IMR-90 (cell line): ENCODE measurements around the gene PSMA4. TPM values are rescaled to one million over a fixed set of nuclear protein-coding genes. Genes with fewer than 3 reads are reported as not detected.

Source experiments
- ATAC-seq: fragments of 200-7000 bp; cut with Tn5 transposase; 2 replicates; pipeline ENCODE4 v1.9.1; 2020; ENCODE audit warnings: low read depth, mild to moderate bottlenecking, moderate library complexity
- BruUV-seq: library from RNA; stranded (reverse); fragments of 400-500 nt; replicated peaks from 2 replicates; lab custom pipeline; 2021; lab: Mats Ljungman, UMichigan
- CTCF ChIA-PET: fragments of 300-600 bp; formaldehyde crosslinking; extraction: SDS; loops from one replicate; lab custom pipeline; 2021; ENCODE audit warnings: antibody characterized with exemption; lab: Yijun Ruan, JAX
- POLR2A ChIA-PET: fragments of 300-600 bp; sonication (Branson Sonifier 250); formaldehyde crosslinking; loops from one replicate; lab custom pipeline; 2022; ENCODE audit warnings: antibody characterized with exemption; ENCODE audit not compliant: unreplicated experiment; lab: Charles Lee
- DNase-seq: peaks from one replicate; pipeline ENCODE4 v3.0.0; 2013
- H2AFZ ChIP-seq: replicated peaks from 2 replicates; pipeline ENCODE3; 2013; ENCODE audit warnings: low read length, mild to moderate bottlenecking; ENCODE audit not compliant: poor library complexity
- H2AK5ac ChIP-seq: 2 replicates; pipeline ENCODE4 v1.6.1; 2013; ENCODE audit warnings: low read depth, low read length, inconsistent platforms
- H2AK9ac ChIP-seq: replicated peaks from 2 replicates; pipeline ENCODE3; 2013; ENCODE audit warnings: mild to moderate bottlenecking, low read depth, low read length, moderate library complexity; ENCODE audit not compliant: poor library complexity
- H2BK120ac ChIP-seq: 2 replicates; pipeline ENCODE4 v1.6.1; 2013; ENCODE audit warnings: low read depth, low read length, inconsistent platforms
- H2BK15ac ChIP-seq: 3 replicates; pipeline ENCODE4 v1.6.1; 2013; ENCODE audit warnings: low read depth, low read length, inconsistent platforms
- H2BK20ac ChIP-seq: 2 replicates; pipeline ENCODE4 v1.6.1; 2013; ENCODE audit warnings: low read depth, mild to moderate bottlenecking, inconsistent platforms, low read length, moderate library complexity
- H2BK5ac ChIP-seq: 2 replicates; pipeline ENCODE4 v1.6.1; 2013; ENCODE audit warnings: mild to moderate bottlenecking, low read depth, low read length, inconsistent platforms; ENCODE audit not compliant: poor library complexity, severe bottlenecking
- H3K14ac ChIP-seq: replicated peaks from 2 replicates; pipeline ENCODE4 v1.6.1; 2013; ENCODE audit warnings: low read depth, low read length, inconsistent platforms
- H3K18ac ChIP-seq: 2 replicates; pipeline ENCODE4 v1.6.1; 2013; ENCODE audit warnings: low read depth, low read length, control low read depth
- H3K23ac ChIP-seq: 2 replicates; pipeline ENCODE4 v1.6.1; 2013; ENCODE audit warnings: low read depth, low read length, inconsistent platforms
- H3K27ac ChIP-seq: 2 replicates; pipeline ENCODE4 v1.5.1; 2013; ENCODE audit warnings: mild to moderate bottlenecking, control low read depth, low read length; ENCODE audit not compliant: insufficient read depth
- H3K27me3 ChIP-seq: 2 replicates; pipeline ENCODE4 v1.6.1; 2013; ENCODE audit warnings: low read length; ENCODE audit not compliant: control insufficient read depth, insufficient read depth
- H3K36me3 ChIP-seq: 2 replicates; pipeline ENCODE4 v1.6.1; 2013; ENCODE audit warnings: low read length, mixed read lengths; ENCODE audit not compliant: control insufficient read depth, insufficient read depth
- H3K4ac ChIP-seq: 2 replicates; pipeline ENCODE4 v1.6.1; 2013; ENCODE audit warnings: low read depth, low read length, inconsistent platforms
- H3K4me1 ChIP-seq: 2 replicates; pipeline ENCODE4 v1.6.1; 2013; ENCODE audit warnings: low read length, mixed read lengths; ENCODE audit not compliant: control insufficient read depth, insufficient read depth
- H3K4me2 ChIP-seq: 2 replicates; pipeline ENCODE4 v1.6.1; 2013; ENCODE audit warnings: low read depth, mild to moderate bottlenecking, control low read depth, low read length, moderate library complexity
- H3K4me3 ChIP-seq: 2 replicates; pipeline ENCODE4 v1.5.1; 2013; ENCODE audit warnings: low read depth, mild to moderate bottlenecking, control low read depth, low read length, moderate library complexity; ENCODE audit not compliant: insufficient read depth
- H3K56ac ChIP-seq: 2 replicates; pipeline ENCODE4 v1.6.1; 2013; ENCODE audit warnings: low read length, inconsistent platforms; ENCODE audit not compliant: insufficient read depth; ENCODE audit errors: extremely low read depth
- H3K79me1 ChIP-seq, 2 experiments: 2 replicates each; pipeline ENCODE4 v1.6.1; 2013; ENCODE audit warnings: low read length in 2 of 2, inconsistent platforms in 1 of 2, low read depth in 1 of 2
- H3K9ac ChIP-seq: 2 replicates; pipeline ENCODE4 v1.6.1; 2013; ENCODE audit warnings: low read depth, low read length, control low read depth
- H3K9me1 ChIP-seq: 2 replicates; pipeline ENCODE4 v1.6.1; 2013; ENCODE audit warnings: low read length, inconsistent platforms; ENCODE audit not compliant: insufficient read depth
- H3K9me3 ChIP-seq: 2 replicates; pipeline ENCODE4 v1.6.1; 2013; ENCODE audit warnings: low read length; ENCODE audit not compliant: control insufficient read depth, insufficient read depth
- H4K20me1 ChIP-seq: 2 replicates; pipeline ENCODE4 v1.6.1; 2013; ENCODE audit warnings: low read length, inconsistent platforms; ENCODE audit not compliant: insufficient read depth
- H4K5ac ChIP-seq: 2 replicates; pipeline ENCODE4 v1.6.1; 2013; ENCODE audit warnings: mild to moderate bottlenecking, low read depth, low read length, control low read depth
- H4K8ac ChIP-seq, 2 experiments: 2 replicates each; pipeline ENCODE4 v1.6.1; 2013; ENCODE audit warnings: low read depth in 2 of 2, low read length in 2 of 2, control low read depth in 1 of 2, inconsistent platforms in 1 of 2
- H4K91ac ChIP-seq: 2 replicates; pipeline ENCODE4 v1.6.1; 2013; ENCODE audit warnings: low read depth, low read length, inconsistent platforms; ENCODE audit not compliant: insufficient read depth
- BHLHE40 ChIP-seq: fragments of 150-350 bp; IDR thresholded peaks from 2 replicates; pipeline ENCODE4 v1.6.1; 2016; ENCODE audit warnings: mild to moderate bottlenecking, low read depth, low read length
- CHD1 ChIP-seq: IDR thresholded peaks from 2 replicates; pipeline ENCODE4 v1.6.1; 2012; ENCODE audit warnings: low read depth, low read length, improper control_type of control experiment
- FOS ChIP-seq: fragments of 150-350 bp; IDR thresholded peaks from 2 replicates; pipeline ENCODE4 v1.6.1; 2016; ENCODE audit warnings: low read depth, low read length
- MAFK ChIP-seq: IDR thresholded peaks from 2 replicates; pipeline ENCODE4 v1.6.1; 2012; ENCODE audit warnings: low read depth, low read length, improper control_type of control experiment
- MAZ ChIP-seq: IDR thresholded peaks from 2 replicates; pipeline ENCODE4 v1.6.1; 2012; ENCODE audit warnings: low read depth, mild to moderate bottlenecking, low read length, improper control_type of control experiment, moderate library complexity, borderline replicate concordance
- USF2 ChIP-seq: fragments of 150-350 bp; IDR thresholded peaks from 2 replicates; pipeline ENCODE4 v1.6.1; 2017; ENCODE audit warnings: mild to moderate bottlenecking, antibody characterized with exemption, low read length, low read depth
- WGBS, 2 experiments: methylation state at CpG; one replicate each; pipeline versions ENCODE4 v1.1.5 to v1.1.7; 2013; ENCODE audit warnings: missing lambda C conversion rate in 2 of 2; ENCODE audit not compliant: insufficient read length in 1 of 2; ENCODE audit errors: extremely low coverage in 2 of 2; 5-methylcytosine and 5-hydroxymethylcytosine counted together
- dilution Hi-C: fragments of 300-500 bp; cut with HindIII; formaldehyde crosslinking; loops from one replicate; pipeline ENCODE4 v1.14.3; 2018; ENCODE audit warnings: low sequenced_read_pairs; ENCODE audit not compliant: unreplicated experiment
- in situ Hi-C: fragments of 300-500 bp; cut with MboI; formaldehyde crosslinking; loops from 3 replicates; pipeline ENCODE4 v1.14.3; 2019; ENCODE audit warnings: low sequenced_read_pairs, inconsistent platforms, mixed read lengths
- intact Hi-C: fragments of 100-400 bp; cut with micrococcal nuclease; formaldehyde crosslinking; loops from 2 replicates; pipeline ENCODE4 v1.10.0; 2022
- polyA plus RNA-seq, 3 experiments: library from polyadenylated mRNA; depleted of rRNA; stranded (reverse); fragments of >200 nt; gene quantifications; 2 replicates each; pipeline ENCODE4 v1.2.3, GENCODE V29; 2012; ENCODE audit warnings: low replicate concordance in 1 of 3
- total RNA-seq: library from RNA; depleted of rRNA; stranded (reverse); fragments of >200 nt; gene quantifications from 2 replicates; pipeline ENCODE4 v1.2.3, GENCODE V29; 2012
- TF ChIP-seq, protein P1 (sequence below): fragments of 150-350 bp; IDR thresholded peaks from 2 replicates; pipeline ENCODE4 v1.6.1; 2016; ENCODE audit warnings: low read depth, mild to moderate bottlenecking, low read length, moderate library complexity, borderline replicate concordance

The PSMA4 gene
- total and polyA plus RNA-seq, 2 of the 4 experiments (the other 2 are of a cell fraction): 208 to 239 TPM

GRCh38 chr15:78551902-78552301 is 11.7 kb downstream of the PSMA4 start:
- Histone ChIP-seq H3K14ac (no peak overlapping the region), H4K5ac (no peak overlapping the region), H4K8ac (no peak overlapping the region), H3K4me1 (no peaks in the 10 kb centered on the region), H3K79me1 (no peaks in the 10 kb centered on the region), H2AK9ac (no peak overlapping the region), H2BK20ac (no peak overlapping the region), H3K18ac (no peak overlapping the region), H3K36me3 (peaks cover 29% of the 10 kb centered on the region), H3K56ac (no peak overlapping the region), H2BK120ac (no peak overlapping the region), H3K4me2 (no peak overlapping the region), H2BK5ac (no peak overlapping the region), H2AK5ac (no peak overlapping the region), H4K20me1 (no peaks in the 10 kb centered on the region), H2BK15ac (no peak overlapping the region), H2AFZ (no peak overlapping the region), H3K9me1 (peaks cover 3% of the 10 kb centered on the region; the same call in 1 of the 2 replicates), H3K27me3 (no peaks in the 10 kb centered on the region), H4K91ac (no peak overlapping the region), H3K4ac (no peak overlapping the region), H3K9me3 (no peaks in the 10 kb centered on the region), H3K23ac (no peak overlapping the region), H3K27ac (no peak overlapping the region), H3K4me3 (no peak overlapping the region), H3K9ac (no peak overlapping the region)
- no peak for DNase-seq
- in situ Hi-C loops (no loop called here), dilution Hi-C loops (no loop called here), intact Hi-C loops (no loop called here)
- BruUV-seq: no TSS peak
- POLR2A ChIA-PET: no interaction called here
- 100% methylated on average over 1 of the region's 5 CpGs; no CpG with 5 or more reads in 1 of the 2 experiments for WGBS, 2 experiments
- TF ChIP-seq CHD1 (no peak), MAFK (no peak), MAZ (no peak), FOS (no peak), USF2 (no peak), BHLHE40 (no peak)
- TF ChIP-seq, protein P1, sequence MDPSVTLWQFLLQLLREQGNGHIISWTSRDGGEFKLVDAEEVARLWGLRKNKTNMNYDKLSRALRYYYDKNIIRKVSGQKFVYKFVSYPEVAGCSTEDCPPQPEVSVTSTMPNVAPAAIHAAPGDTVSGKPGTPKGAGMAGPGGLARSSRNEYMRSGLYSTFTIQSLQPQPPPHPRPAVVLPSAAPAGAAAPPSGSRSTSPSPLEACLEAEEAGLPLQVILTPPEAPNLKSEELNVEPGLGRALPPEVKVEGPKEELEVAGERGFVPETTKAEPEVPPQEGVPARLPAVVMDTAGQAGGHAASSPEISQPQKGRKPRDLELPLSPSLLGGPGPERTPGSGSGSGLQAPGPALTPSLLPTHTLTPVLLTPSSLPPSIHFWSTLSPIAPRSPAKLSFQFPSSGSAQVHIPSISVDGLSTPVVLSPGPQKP: no peak
- CTCF ChIA-PET: no interaction called here
- ATAC-seq: no peak
